K562 (cell line): ENCODE results near the gene PPP1R15B. TPM values are rescaled to one million over a fixed set of nuclear protein-coding genes. Genes with fewer than 3 reads are reported as not detected.

ENCODE experiments used
- ATAC-seq: fragments of 200-7000 bp; cut with Tn5 transposase; 3 replicates; pipeline ENCODE4 v1.9.1; 2020; ENCODE audit warnings: moderate library complexity
- BruUV-seq: library from RNA; stranded (reverse); fragments of 400-500 nt; replicated peaks from 2 replicates; lab custom pipeline; 2021; lab: Mats Ljungman, UMichigan
- CTCF ChIA-PET: fragments of 300-600 bp; formaldehyde crosslinking; extraction: SDS; loops from one replicate; lab custom pipeline; 2021; ENCODE audit warnings: low intra/inter-chr PET ratio; lab: Yijun Ruan, JAX
- POLR2A ChIA-PET: fragments of 300-600, 350-650 bp; sonication (Branson Sonifier 250); formaldehyde crosslinking; extraction: SDS; loops from one replicate; lab custom pipeline; 2021; ENCODE audit warnings: antibody characterized with exemption, inconsistent platforms; lab: Yijun Ruan, JAX
- DNase-seq, 4 experiments: peaks; one replicate each; pipeline versions ENCODE4 v3.0.0 to v3.0.0-alpha.2; 2011 to 2018; ENCODE audit warnings: low spot score in 3 of 4, mixed read lengths in 3 of 4; ENCODE audit errors: extremely low read depth in 1 of 4
- FAIRE-seq: peaks from 2 replicates; lab custom pipeline; 2011; peaks lifted over from hg19 to GRCh38; lab: Jason Lieb, UNC
- H2AFZ ChIP-seq: 2 replicates; pipeline ENCODE4 v1.6.0; 2011; ENCODE audit warnings: low read depth, low read length, control low read depth, inconsistent platforms
- H3K27ac ChIP-seq: fragments of 200-600 bp; 3 replicates; pipeline ENCODE4 v1.8.0; 2011; ENCODE audit warnings: low read depth, mild to moderate bottlenecking, control low read depth, inconsistent platforms, low read length, moderate library complexity, mixed read lengths; ENCODE audit errors: extremely low read depth
- H3K27me3 ChIP-seq, 2 experiments: fragments of 300-600 bp in 1 of 2; 2 replicates in 1 of 2; 3 replicates in 1 of 2; pipeline versions ENCODE4 v1.6.0 to v1.8.0; 2011; ENCODE audit warnings: inconsistent platforms in 2 of 2, low read length in 2 of 2, mild to moderate bottlenecking in 1 of 2, mixed read lengths in 1 of 2, moderate library complexity in 1 of 2; ENCODE audit not compliant: control insufficient read depth in 2 of 2, insufficient read depth in 2 of 2
- H3K36me3 ChIP-seq: fragments of 300-600 bp; 3 replicates; pipeline ENCODE4 v1.8.0; 2011; ENCODE audit warnings: mild to moderate bottlenecking, low read length, inconsistent platforms; ENCODE audit not compliant: control insufficient read depth, insufficient read depth
- H3K4me1 ChIP-seq, 2 experiments: fragments of 200-600 bp in 1 of 2; replicated peaks in 1 of 2; 2 replicates in 1 of 2; 3 replicates in 1 of 2; pipeline versions ENCODE4 v1.5.1 to v1.8.0; 2011; ENCODE audit warnings: inconsistent platforms in 2 of 2, low read length in 2 of 2, mild to moderate bottlenecking in 1 of 2, mixed read lengths in 1 of 2, moderate library complexity in 1 of 2; ENCODE audit not compliant: control insufficient read depth in 2 of 2, insufficient read depth in 2 of 2
- H3K4me2 ChIP-seq: 2 replicates; pipeline ENCODE4 v1.6.1; 2011; ENCODE audit warnings: low read length, control low read depth, inconsistent platforms, mixed read lengths; ENCODE audit not compliant: insufficient read depth
- H3K4me3 ChIP-seq: fragments of 200-600 bp; sonication (generic), shearing (Covaris generic); 2 replicates; pipeline ENCODE4 v1.5.1; 2016; ENCODE audit warnings: control low read depth, inconsistent platforms
- H3K79me2 ChIP-seq: fragments of 200-600 bp; 3 replicates; pipeline ENCODE4 v1.8.0; 2011; ENCODE audit warnings: low read length, inconsistent platforms; ENCODE audit not compliant: control insufficient read depth, insufficient read depth
- H3K9ac ChIP-seq, 2 experiments: 2 replicates each; pipeline versions ENCODE4 v1.6.0 to v1.6.1; 2011; ENCODE audit warnings: low read depth in 2 of 2, low read length in 2 of 2, control low read depth in 1 of 2, inconsistent platforms in 1 of 2, mild to moderate bottlenecking in 1 of 2, mixed read lengths in 1 of 2; ENCODE audit not compliant: insufficient read depth in 1 of 2
- H3K9me1 ChIP-seq: one replicate; pipeline ENCODE4 v1.6.0; 2011; ENCODE audit warnings: inconsistent platforms, mild to moderate bottlenecking, low read length, moderate library complexity; ENCODE audit not compliant: control insufficient read depth, insufficient read depth
- H3K9me3 ChIP-seq: replicated peaks from 2 replicates; pipeline ENCODE4 v1.5.1; 2011; ENCODE audit warnings: low read depth, low read length, inconsistent platforms; ENCODE audit not compliant: control insufficient read depth, insufficient read depth
- H4K20me1 ChIP-seq: replicated peaks from 2 replicates; pipeline ENCODE4 v1.6.1; 2011; ENCODE audit warnings: low read length, inconsistent platforms, mixed read lengths; ENCODE audit not compliant: control insufficient read depth, insufficient read depth
- ATF3 ChIP-seq, 2 experiments: fragments of 450-650 bp in 1 of 2; sonication (generic) in 1 of 2; formaldehyde crosslinking in 1 of 2; IDR thresholded peaks in 1 of 2; conservative IDR thresholded peaks in 1 of 2; 2 replicates each; pipeline versions ENCODE4 v1.6.1 to v1.8.1; 2016 to 2023; ENCODE audit warnings: mild to moderate bottlenecking in 2 of 2, moderate library complexity in 2 of 2, inconsistent platforms in 1 of 2, missing genetic modification reagents in 1 of 2
- BRCA1 ChIP-seq, 2 experiments: fragments of 450-650 bp in 1 of 2; sonication (generic) in 1 of 2; formaldehyde crosslinking in 1 of 2; IDR thresholded peaks; 2 replicates each; pipeline versions ENCODE4 v1.5.0 to v1.6.1; 2017 to 2020; ENCODE audit warnings: mild to moderate bottlenecking in 1 of 2, missing genetic modification reagents in 1 of 2
- C11orf30 ChIP-seq: fragments of 450-650 bp; IDR thresholded peaks from 2 replicates; pipeline ENCODE4 v1.6.1; 2016; ENCODE audit warnings: low read depth, mild to moderate bottlenecking
- E2F1 ChIP-seq: sonication (generic); formaldehyde crosslinking; IDR thresholded peaks from 2 replicates; pipeline ENCODE4 v1.8.1; 2023; ENCODE audit warnings: mild to moderate bottlenecking, missing genetic modification reagents, moderate library complexity
- PRDM10 ChIP-seq: fragments of 450-650 bp; IDR thresholded peaks from 2 replicates; pipeline ENCODE4 v1.6.1; 2018; ENCODE audit not compliant: partially characterized antibody
- RHOXF2B ChIP-seq: fragments of 250-450 bp; sonication (Bioruptor Pico); conservative IDR thresholded peaks from 2 replicates; pipeline ENCODE4 v1.5.1; 2021
- ZNF224 ChIP-seq: sonication (generic); formaldehyde crosslinking; IDR thresholded peaks from 2 replicates; pipeline ENCODE4 v1.8.0; 2022; ENCODE audit warnings: mild to moderate bottlenecking, missing genetic modification reagents
- ZNF316 ChIP-seq: fragments of 450-650 bp; IDR thresholded peaks from 2 replicates; pipeline ENCODE4 v1.6.1; 2016
- WGBS: fragments of 100-300 bp; shearing (Covaris generic); methylation state at CpG from one replicate; pipeline ENCODE4 v1.1.6; 2016; ENCODE audit warnings: low coverage, mixed read lengths; ENCODE audit not compliant: insufficient coverage; ENCODE audit errors: missing lambda C conversion rate; 5-methylcytosine and 5-hydroxymethylcytosine counted together
- in situ Hi-C: fragments of 300-500 bp; cut with MboI; formaldehyde crosslinking; loops from 4 replicates; pipeline ENCODE4 v1.15.0; 2018; ENCODE audit warnings: inconsistent platforms, mixed read lengths
- intact Hi-C: fragments of 100-400 bp; cut with micrococcal nuclease; formaldehyde crosslinking; loops from 2 replicates; pipeline ENCODE4 v1.14.2; 2022
- polyA plus RNA-seq, 8 experiments: library from polyadenylated mRNA; depleted of rRNA in 4 of 8; stranded (reverse) in 5 of 8; unstranded in 3 of 8; fragments of >200 nt; fragmentation: Nextera tagmentation in 2 of 8; fragmentation: Illumina TruSeq in 1 of 8; extraction: Ambion mirVana in 2 of 8; extraction: Trizol in 1 of 8; gene quantifications; 2 replicates each; pipeline versions ENCODE4 v1.2.1 to v1.2.3, GENCODE V29; 2011 to 2014; ENCODE audit warnings: inconsistent platforms in 1 of 8, missing spikeins in 1 of 8
- total RNA-seq, 7 experiments: library from RNA; depleted of rRNA in 6 of 7; stranded (reverse); fragments of >200 nt in 6 of 7; fragmentation: Illumina TruSeq in 2 of 7; extraction: Trizol in 2 of 7; gene quantifications; 2 replicates each; pipeline versions ENCODE4 v1.2.1 to v1.2.3, GENCODE V29; 2011 to 2021; ENCODE audit warnings: low replicate concordance in 1 of 7

The PPP1R15B gene
- total and polyA plus RNA-seq, 9 of the 15 experiments (the other 6 are each of a cell fraction or from before 2014, with no cell fraction given), result 17.0 to 48.1 (median 30.8) TPM

GRCh38 chr1:204457666-204458065, 46.0 kb upstream of the PPP1R15B start:
- Histone ChIP-seq H3K79me2 (no peaks in the 10 kb centered on the region), H4K20me1 (no peaks in the 10 kb centered on the region), H3K36me3 (no peaks in the 10 kb centered on the region), H3K4me2 (no peak overlapping the region), H3K9me3 (no peaks in the 10 kb centered on the region), H3K4me3 (no peak overlapping the region), H3K9ac (no peak overlapping the region), H2AFZ (no peak overlapping the region), H3K27ac (no peak overlapping the region), H3K4me1 (peaks cover 12 to 19% of the 10 kb centered on the region in 2 experiments; a peak in 4 of 5 replicates), H3K27me3 (peaks cover 33 to 40% of the 10 kb centered on the region in 2 experiments), H3K9me1 (no peaks in the 10 kb centered on the region)
- POLR2A ChIA-PET, result interaction anchor here (0.9 to 2.2 kb wide), 6 partner anchors 9 to 36 kb away, joined by 4 to 7 read pairs (median 6); partner anchors contain the start of gene PIK3C2B
- DNase-seq (no peak), FAIRE-seq (no peak), ATAC-seq (no peak)
- CTCF ChIA-PET, result no interaction called here
- in situ Hi-C loops (no loop called here), intact Hi-C loops (no loop called here)
- BruUV-seq, result no TSS peak
- 8% methylated on average over 5 of the region's 5 CpGs for WGBS
- TF ChIP-seq ZNF224, result no peak
- TF ChIP-seq ZNF316, result peak; percentile 63
- TF ChIP-seq C11orf30, result peak; percentile 37; the same call in 1 of the 2 replicates

- Histone ChIP-seq H3K9ac (no peak overlapping the region), H3K4me2 (no peak overlapping the region), H3K9me3 (no peaks in the 10 kb centered on the region), H2AFZ (no peak overlapping the region), H3K27me3 (peaks cover 33 to 40% of the 10 kb centered on the region in 2 experiments), H3K27ac (no peak overlapping the region), H3K4me3 (no peak overlapping the region), H3K36me3 (no peaks in the 10 kb centered on the region), H3K79me2 (no peaks in the 10 kb centered on the region), H3K9me1 (no peaks in the 10 kb centered on the region), H3K4me1 (peaks cover 8 to 11% of the 10 kb centered on the region in 2 experiments; a peak in 4 of 5 replicates), H4K20me1 (no peaks in the 10 kb centered on the region)
- ChIA-PET POLR2A (interaction anchor here (0.6 to 2.2 kb wide), 10 partner anchors 9 to 1177 kb away, joined by 3 to 7 read pairs (median 4); partner anchors contain the start of gene PIK3C2B), CTCF (interaction anchor here (1.2 kb wide), 1 partner anchor 11 kb away, joined by 4 read pairs; no protein-coding TSS in a partner anchor)
- ATAC-seq, result peak; percentile 31; the same call in 2 of the 3 replicates
- intact Hi-C loops (no loop called here), in situ Hi-C loops (no loop called here)
- no TSS peak for BruUV-seq
- WGBS, result 12% methylated on average over 11 of the region's 11 CpGs
- DNase-seq, result no peak
- FAIRE-seq, result no peak
- TF ChIP-seq PRDM10 (no peak), RHOXF2B (no peak), BRCA1 (IDR thresholded peaks at IDR 0.05) (no peak), BRCA1 (CRISPR knock-in tag; IDR thresholded peaks at IDR 0.05) (no peak), ATF3 (IDR thresholded peaks at IDR 0.05) (no peak), ATF3 (CRISPR knock-in tag; conservative IDR thresholded peaks at IDR 0.05) (no peak), E2F1 (no peak)
Observed at GRCh38 chr1:204456826-204457442, 45.3 kb upstream of the PPP1R15B start.
